SH-SY5Y (cell line): ENCODE results near the gene SEMA4B.

Source experiments
- GATA2 ChIP-seq: IDR thresholded peaks from 2 replicates; pipeline ENCODE4 v1.6.1; 2011; ENCODE audit warnings: mild to moderate bottlenecking, low read depth, low read length
- GATA3 ChIP-seq: IDR thresholded peaks from 2 replicates; pipeline ENCODE4 v1.6.1; 2011; ENCODE audit warnings: low read depth, mild to moderate bottlenecking, low read length, moderate library complexity

DNA sequence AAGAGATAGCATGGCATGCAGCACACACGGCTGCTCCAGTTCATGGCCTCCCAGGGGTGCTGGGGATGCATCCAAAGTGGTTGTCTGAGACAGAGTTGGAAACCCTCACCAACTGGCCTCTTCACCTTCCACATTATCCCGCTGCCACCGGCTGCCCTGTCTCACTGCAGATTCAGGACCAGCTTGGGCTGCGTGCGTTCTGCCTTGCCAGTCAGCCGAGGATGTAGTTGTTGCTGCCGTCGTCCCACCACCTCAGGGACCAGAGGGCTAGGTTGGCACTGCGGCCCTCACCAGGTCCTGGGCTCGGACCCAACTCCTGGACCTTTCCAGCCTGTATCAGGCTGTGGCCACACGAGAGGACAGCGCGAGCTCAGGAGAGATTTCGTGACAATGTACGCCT, 27.8 kb downstream of the SEMA4B start:
- no peak for TF ChIP-seq GATA2
- TF ChIP-seq GATA3 = no peak
